Brain pericyte (primary cell): ENCODE results near the gene EXO5.
"Not testable (repeated sequence)": the region's sequence is repeated elsewhere in the genome, so short reads cannot be mapped to it uniquely, and the experiment has no call there.

Experiments used
- DNase-seq: peaks from one replicate; pipeline ENCODE4 v3.0.0-alpha.2; 2012; ENCODE audit warnings: low read depth, low spot score

The EXO5 gene, protein sequence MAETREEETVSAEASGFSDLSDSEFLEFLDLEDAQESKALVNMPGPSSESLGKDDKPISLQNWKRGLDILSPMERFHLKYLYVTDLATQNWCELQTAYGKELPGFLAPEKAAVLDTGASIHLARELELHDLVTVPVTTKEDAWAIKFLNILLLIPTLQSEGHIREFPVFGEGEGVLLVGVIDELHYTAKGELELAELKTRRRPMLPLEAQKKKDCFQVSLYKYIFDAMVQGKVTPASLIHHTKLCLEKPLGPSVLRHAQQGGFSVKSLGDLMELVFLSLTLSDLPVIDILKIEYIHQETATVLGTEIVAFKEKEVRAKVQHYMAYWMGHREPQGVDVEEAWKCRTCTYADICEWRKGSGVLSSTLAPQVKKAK

DNA sequence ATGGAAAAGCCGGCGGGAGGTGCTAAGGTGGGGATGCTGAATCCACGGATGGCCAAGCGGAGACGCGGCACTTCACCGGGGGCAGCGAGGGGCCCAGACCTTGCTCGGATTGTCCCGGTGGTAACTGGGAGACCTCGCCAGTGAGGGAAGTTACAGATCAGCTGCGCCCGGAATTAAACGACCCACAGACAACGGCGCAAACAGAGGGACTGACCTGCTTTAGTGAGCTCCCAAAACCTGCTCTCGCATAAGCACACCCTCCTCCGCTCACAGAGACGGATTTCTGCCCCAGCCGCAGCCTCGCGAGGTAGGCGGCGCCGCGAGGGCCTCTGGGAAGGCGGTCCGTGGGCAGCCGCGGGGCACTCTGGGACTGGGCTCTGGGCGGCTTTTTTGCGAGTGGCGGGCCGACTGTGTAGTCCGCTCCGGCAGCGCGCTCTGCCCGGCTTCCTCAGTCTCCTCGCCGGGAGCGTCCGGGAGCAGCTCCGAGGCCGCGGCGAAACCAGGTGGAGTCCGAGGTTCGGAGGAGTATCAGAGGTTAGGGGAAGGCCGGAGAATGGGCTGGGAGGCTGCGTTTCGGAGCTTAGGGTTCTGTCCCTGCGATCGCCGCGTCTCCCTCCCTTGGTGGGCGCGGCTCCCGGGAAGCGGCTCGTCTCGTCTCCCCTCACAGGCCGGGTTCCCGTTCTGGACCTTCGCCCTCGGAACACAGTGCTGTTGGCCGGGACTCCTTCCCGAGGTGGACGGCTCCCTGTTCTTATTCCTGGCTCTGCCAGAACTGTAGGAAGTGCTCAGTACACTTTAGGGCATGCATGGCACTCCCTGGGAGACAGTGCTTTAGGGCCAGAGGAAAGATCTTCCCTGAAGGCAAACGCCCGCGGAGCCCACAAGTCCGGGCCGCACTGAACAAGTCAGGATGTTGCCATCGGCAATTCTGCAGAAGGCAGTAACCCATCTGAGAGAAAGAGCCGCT lies at the start of gene EXO5:
Gene EXO5 (plus strand): TSS at position 393 of the 967 bp plus-strand sequence. CDS start 5,778 bp downstream, outside the sequence.
- no peak for DNase-seq

DNA sequence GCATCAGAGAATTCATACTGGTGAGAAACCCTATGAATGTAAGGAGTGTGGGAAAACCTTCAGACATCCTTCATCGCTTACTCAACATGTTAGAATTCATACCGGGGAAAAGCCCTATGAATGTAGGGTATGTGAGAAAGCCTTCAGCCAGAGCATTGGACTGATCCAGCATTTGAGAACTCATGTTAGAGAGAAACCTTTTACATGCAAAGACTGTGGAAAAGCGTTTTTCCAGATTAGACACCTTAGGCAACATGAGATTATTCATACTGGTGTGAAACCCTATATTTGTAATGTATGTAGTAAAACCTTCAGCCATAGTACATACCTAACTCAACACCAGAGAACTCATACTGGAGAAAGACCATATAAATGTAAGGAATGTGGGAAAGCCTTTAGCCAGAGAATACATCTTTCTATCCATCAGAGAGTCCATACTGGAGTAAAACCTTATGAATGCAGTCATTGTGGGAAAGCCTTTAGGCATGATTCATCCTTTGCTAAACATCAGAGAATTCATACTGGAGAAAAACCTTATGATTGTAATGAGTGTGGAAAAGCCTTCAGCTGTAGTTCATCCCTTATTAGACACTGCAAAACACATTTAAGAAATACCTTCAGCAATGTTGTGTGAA lies 45.5 kb upstream of the EXO5 start:
- no peak for DNase-seq

DNA sequence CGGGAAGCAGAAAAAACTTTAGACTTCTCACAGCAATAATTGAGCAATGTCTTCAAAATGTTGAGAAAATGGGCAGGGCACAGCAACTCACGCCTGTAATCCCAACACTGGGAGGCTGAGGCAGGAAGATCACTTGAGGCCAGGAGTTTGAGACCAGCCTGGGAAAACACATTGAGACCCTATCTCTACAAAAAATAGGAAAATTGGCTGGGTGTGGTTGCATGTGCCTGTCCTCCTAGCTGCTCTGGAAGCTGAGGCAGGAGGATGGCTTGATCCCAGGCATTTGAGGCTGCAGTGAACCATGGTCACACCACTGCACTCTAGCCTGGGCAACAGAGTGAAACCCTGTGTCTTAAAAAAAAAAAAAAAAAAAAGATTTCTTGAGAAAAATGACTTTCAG lies 39.2 kb upstream of the EXO5 start:
- no peak for DNase-seq

DNA sequence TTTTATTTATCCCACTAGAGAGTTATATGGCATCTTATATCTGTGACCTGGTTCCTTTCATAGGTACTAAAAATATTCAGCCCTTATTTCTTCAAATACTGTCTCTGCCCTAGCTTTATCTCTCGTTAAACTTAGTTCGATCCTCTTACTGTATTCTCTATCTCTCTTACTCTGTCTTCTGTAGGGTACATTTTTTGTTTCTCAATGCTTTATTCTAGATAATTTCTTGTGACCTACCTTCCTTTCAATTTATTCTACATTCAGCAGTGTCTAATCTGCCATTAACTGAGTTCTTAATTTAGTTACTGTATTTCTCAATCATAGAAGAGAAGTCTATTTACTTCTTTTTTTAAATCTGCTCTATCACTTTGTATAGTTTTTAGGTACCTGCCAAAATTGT lies 33.3 kb upstream of the EXO5 start:
- no peak for DNase-seq

DNA sequence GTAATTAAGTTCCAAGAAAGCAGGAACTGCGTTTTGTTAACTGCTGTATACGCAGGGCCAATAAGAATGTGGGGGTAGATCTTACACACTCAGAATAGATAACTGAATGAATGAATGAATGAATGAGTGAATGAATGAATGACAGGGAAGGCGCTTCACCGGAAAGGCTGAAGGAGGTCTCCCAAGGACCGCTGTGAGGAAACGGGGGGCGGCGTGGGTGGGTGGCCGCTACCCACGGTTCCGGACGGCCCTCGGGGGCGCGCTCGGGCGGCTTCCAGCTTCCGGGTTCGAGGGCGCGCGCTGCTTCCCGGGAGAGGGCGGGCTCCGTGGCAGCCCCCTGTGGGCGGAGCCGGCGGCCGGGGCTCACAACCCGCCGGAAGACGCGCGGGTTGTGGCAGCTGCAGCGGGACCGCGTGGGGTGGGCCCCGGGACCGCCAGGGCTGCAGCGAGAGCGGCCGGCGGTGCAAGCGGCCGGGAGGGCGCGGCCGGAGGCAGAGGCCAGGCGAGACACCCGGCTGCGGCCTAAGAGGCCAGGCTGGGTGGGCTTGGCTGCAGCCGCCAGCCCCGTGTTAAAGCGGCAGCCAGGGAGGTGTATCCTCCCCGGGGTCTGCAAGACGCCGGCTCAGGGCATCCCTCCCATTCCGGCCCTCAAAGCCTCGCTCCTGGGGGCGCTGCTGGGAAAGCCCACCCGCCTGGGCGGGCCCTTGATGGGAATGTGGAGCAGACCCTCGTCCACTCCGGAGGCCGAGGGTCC lies 31.5 kb upstream of the EXO5 start, which contains the start of gene ZFP69:
Gene ZFP69 (plus strand): TSS at position 367 of the 754 bp plus-strand sequence. CDS start 2,072 bp downstream, outside the sequence.
- peak; percentile 7 for DNase-seq

DNA sequence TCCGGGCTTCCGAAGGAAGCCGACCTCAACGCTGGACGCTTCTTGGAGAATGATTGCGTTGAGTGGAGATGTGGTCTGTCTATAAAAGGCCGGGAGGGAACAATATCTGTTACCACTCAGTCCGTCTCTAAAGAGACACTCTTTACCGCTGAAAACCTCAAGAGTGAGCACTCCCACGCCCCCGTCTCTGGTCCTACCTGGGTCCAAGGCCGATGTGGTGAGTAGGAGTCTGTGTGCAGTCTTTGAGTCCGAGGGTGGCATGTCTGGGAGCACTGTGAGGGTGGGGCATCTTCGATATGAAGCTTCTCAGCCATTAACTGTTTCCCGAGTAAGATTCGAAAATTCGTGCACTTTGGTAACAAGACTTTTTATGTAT lies 30.9 kb upstream of the EXO5 start:
- no peak for DNase-seq

DNA sequence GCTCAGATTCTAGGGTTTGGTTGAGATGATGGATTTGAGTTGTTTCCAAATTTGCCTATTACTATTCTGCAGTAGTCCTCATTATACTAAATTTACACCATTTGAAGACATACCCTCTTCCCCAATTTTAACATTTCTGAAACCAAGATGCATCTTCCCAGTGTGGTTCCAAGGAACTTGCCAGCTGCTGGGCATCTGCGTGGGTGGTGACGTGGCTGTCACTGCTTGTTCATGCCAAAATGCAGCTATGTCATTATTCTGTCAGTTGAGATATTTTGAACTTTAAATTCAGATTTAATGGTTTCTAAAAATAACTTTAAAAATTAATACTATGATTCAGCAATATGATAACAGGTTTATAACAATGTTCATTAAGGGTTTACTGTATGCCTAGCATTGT lies 30.3 kb upstream of the EXO5 start:
- DNase-seq, result no peak

DNA sequence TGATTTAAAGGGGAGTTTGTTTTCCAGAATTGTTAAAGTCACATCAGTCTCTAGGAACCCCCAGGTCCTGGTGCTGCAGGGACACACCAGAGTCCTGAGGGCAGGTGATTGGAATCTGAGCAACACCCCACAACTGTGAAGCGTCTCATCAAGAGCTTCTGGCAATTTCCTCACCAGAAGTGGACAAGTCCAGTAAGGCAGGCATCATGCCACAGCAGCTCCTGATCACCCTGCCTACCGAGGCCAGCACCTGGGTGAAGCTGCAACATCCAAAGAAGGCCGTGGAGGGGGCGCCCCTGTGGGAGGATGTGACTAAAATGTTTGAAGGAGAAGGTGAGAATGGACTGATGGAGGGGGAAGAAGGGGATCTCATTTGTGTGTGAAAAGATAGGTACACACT lies 29.4 kb upstream of the EXO5 start:
- no peak for DNase-seq

DNA sequence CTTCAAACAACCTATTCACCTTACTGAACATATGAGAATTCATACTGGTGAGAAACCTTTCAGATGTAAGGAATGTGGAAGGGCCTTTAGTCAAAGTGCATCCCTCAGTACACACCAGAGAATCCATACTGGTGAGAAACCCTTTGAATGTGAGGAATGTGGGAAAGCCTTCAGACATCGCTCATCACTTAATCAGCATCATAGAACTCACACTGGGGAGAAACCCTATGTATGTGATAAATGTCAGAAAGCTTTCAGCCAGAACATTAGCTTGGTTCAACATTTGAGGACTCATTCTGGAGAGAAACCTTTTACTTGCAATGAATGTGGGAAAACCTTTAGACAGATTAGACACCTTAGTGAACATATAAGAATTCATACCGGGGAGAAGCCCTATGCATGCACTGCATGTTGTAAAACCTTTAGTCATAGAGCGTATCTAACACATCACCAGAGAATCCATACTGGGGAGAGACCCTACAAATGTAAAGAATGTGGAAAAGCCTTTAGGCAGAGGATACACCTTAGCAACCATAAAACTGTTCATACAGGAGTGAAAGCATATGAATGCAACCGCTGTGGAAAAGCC lies 13.2 kb upstream of the EXO5 start:
- no peak for DNase-seq

DNA sequence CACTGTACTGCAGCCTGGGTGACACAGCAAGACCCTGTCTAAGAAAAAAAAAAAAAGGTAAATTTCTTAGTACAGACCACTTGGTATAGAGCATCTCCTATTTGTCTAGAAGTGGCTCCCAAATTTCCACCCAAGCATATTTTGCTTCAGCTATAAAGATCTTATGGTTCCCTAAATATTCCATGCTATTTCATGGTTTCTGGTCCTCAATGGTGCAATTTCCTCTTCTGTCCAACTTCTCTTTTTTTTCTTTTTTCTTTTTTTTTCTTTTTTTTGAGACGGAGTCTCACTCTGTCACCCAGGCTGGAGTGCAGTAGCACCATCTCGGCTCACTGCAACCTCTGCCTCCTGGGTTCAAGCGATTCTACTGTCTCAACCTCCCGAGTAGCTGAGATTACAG lies 5.9 kb upstream of the EXO5 start:
- not testable (repeated sequence) for DNase-seq

DNA sequence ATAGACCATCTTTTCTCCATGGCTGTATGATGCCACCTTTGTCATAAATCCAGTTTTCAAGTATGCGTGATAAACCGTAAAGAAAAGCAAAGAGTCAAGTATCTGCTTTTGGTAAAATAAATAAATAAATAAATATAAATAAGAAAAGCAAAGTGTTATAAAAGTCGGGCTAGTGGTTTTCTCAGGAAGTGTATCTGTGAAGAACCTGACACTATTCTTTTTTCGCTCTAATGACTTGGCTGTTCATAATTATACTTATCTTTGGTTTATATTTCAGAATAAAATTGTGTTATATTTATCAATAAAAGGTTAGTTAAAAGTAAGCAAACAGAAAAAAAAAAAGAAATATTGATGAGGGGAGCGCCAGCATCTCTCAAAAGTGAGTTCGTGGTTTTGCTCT lies 594 bp upstream of the EXO5 start:
- no peak for DNase-seq

DNA sequence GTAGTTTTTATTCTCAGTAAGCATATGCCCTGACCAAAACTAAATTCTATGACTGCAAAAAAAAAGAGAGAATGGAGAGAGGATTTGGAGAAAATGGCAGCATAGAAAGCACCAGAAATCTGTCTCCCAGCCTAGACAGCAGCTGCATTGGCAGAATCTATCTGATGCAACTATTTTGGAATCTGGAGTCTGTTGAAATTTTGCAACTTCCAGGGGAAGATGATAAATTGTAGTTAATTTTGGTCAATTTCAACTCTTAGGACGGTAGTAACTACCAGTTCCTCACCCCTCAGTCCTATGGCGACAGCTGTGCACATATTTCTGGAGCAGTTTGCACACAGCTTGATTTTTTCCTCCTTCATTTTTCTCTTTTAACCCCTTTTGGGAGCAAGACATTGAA lies 10.9 kb downstream of the EXO5 start:
- no peak for DNase-seq

DNA sequence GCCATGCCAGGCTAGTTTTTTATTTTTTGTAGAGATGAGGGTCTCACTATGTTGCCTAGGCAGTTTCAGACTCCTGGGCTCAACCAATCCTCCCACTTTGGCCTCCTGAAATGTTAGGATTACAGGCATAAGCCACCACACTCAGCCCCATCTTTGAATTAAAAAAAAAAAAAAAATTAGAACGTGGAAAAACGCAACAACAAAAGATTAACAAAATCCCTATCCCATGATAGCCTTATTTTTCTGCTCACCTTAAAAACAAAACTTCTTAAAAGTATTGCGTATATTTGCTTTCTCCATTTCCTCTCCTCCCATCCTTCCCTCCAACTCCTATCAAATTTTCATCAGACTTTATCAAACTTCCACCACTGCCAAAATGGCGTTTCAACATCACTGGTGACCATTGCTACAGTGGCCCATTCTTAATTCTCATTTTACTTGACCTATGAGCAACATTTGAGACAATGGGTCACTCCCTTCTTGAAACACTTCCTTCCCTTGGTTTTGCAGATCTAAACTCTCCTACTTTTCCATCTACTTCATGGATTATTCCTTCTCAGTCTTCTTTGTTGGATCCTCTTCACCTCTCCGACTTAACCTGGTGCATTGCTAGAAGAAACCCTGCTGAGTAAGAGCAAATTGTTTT lies 22.3 kb downstream of the EXO5 start:
- DNase-seq, result no peak

DNA sequence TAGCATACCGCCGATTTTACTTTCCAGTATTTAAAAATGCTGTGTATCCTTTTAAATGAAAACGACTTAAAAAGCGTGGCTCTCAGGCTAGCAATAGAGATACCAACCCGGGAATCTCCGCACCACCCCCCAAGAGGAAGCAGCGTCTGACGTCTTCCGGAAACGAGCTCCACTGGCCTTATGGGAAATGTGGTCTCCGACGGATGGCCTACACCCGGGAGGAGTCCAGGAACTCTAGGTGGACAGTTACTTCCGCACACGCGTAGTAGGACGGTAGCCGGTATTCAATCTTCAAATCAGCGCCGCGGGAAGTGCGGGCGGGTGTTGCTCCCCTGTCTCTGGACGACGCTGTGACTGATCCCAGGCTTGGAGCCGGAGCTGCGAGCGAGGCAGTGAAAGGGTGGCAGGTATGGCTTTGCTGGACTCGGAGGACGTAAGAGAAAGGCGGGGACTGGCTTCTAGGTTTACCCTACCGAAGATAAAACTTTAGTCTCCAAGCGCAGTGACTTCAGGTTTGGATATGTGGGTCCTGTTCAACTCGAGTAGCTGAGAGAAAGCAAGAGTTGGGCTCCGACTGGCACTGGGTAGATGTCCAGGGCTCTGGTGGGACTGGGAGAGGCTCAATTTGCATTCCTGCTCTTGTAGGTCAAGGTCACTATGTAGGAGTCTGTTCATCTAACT lies 23.0 kb downstream of the EXO5 start, which contains the start of gene ZNF684:
Gene ZNF684 (plus strand): TSS at position 257 of the 681 bp plus-strand sequence. CDS start 1,530 bp downstream, outside the sequence.
- peak; percentile 42 for DNase-seq

DNA sequence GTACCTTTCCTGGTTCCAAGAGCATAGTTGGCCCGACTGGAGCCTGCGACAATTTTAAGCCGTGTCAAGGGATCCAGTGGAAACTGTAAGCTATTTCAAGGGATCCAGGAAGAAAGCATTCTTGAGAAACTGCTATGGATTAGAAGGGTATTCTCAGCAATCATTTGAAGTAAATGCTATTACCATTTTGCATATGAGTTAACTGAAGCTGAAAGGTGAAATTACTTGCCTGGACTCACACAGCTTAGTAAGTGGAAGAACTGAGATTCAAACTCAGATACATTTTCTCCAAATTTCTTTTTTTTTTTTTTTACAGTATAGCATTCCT lies 23.5 kb downstream of the EXO5 start:
- no peak for DNase-seq

DNA sequence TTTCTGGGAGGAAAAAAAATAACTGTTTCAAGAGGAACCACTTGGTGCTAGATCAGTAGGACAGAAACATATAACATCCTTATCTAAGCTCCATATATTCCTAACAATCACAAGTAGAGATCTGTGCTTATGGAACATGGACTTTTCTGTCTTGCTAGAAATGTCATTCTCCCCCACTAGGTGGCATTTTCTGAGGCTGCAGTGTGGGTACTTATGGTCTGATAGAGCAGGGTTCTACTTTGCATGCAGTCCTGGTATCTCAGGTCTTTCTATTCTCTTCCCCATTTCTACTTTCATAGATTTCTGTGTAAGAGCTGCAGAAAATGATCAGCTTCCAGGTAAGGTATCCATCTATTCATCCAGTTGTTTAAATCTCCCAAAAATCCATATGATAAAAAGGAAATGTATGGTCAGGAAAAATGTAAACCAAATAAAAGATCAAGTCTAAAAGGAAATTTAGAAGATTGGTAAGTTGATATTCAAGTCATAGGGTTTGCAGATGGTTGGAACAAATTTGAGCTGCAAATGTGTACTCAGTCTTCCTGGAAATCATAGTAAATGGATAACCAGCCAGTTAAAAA lies 24.4 kb downstream of the EXO5 start:
- DNase-seq, result no peak

DNA sequence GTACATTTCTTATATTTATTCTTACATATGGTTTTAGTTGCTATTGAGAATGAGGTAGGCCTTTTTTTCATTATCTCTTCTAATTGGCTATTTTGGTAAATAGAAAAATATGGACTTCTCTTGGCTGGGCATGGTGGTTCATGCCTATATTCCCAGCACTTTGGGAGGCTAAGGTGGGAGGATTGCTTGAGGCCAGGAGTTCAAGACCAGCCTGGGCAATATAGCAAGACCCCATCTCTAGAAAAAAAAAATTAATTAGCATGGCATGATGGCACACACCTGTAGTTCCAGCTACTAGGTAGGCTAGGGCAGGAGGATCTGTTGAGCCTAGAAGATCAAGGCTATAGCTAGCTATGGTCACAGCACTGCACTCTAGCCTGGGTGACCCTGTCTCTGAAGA lies 26.0 kb downstream of the EXO5 start:
- DNase-seq, result no peak

DNA sequence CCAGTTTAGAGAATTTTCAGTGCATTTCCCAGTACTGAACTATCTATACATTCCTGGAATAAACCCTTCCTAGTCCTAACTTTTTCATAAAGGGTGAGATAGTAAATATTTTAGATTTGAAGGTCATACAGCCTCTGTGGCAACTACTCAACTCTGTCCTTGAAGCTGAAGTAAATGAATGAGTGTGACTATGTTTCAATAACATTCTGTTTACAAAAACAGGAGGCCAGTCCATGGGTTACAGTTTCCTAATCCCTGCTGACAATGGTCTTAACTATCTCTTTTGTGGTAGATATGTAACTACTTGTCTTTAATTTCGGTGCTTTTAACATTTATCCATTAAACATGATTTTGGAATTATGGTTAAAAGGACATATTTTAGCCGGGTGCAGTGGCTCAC lies 27.2 kb downstream of the EXO5 start:
- no peak for DNase-seq

DNA sequence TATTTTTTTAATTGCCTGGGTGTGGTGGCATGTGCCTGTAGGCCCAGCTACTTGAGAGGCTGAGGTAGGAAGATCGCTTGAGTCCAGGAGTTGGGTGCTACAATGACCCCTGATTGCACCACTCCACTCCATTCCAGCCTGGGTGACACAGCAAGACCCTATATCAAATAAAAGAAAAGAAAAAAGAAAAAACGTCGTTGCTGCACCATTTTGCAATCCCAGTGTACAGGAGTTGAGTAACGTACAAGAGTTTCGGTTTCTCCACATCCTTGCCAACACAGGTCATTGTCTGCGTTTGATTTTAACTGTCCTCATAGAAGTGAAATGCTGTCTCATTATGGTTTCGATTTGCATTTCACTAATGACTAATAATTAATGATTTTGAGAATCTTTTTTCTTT lies 30.8 kb downstream of the EXO5 start:
- no peak for DNase-seq

DNA sequence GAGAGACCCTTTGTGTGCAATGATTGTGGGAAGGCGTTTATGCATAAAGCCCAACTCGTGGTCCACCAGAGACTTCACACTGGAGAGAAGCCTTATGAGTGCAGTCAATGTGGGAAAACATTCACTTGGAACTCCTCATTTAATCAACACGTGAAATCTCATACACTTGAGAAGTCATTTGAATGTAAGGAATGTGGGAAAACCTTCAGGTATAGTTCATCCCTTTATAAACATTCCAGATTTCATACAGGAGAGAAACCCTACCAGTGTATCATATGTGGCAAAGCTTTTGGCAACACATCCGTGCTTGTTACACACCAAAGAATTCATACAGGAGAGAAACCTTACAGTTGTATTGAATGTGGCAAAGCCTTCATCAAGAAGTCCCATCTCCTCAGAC lies 38.4 kb downstream of the EXO5 start:
- DNase-seq, result no peak
